Stimulated activated CD4-positive, alpha-beta T cell treated with anti-CD3 and anti-CD28 coated beads, Interleukin-1b, Interleukin-23, amount 100 ng/mL, for 4 hours (primary cell): ENCODE data around the gene KLK13.

Experiments used
- DNase-seq, 2 donors: peaks; one replicate each; pipeline ENCODE4 v3.0.0-alpha.2; 2020; ENCODE audit warnings: low read depth in 2 of 2

KLK13 gene

GRCh38 chr19:51093101-51093500, 28.2 kb upstream of the KLK13 start:
- no peak for DNase-seq

DNA sequence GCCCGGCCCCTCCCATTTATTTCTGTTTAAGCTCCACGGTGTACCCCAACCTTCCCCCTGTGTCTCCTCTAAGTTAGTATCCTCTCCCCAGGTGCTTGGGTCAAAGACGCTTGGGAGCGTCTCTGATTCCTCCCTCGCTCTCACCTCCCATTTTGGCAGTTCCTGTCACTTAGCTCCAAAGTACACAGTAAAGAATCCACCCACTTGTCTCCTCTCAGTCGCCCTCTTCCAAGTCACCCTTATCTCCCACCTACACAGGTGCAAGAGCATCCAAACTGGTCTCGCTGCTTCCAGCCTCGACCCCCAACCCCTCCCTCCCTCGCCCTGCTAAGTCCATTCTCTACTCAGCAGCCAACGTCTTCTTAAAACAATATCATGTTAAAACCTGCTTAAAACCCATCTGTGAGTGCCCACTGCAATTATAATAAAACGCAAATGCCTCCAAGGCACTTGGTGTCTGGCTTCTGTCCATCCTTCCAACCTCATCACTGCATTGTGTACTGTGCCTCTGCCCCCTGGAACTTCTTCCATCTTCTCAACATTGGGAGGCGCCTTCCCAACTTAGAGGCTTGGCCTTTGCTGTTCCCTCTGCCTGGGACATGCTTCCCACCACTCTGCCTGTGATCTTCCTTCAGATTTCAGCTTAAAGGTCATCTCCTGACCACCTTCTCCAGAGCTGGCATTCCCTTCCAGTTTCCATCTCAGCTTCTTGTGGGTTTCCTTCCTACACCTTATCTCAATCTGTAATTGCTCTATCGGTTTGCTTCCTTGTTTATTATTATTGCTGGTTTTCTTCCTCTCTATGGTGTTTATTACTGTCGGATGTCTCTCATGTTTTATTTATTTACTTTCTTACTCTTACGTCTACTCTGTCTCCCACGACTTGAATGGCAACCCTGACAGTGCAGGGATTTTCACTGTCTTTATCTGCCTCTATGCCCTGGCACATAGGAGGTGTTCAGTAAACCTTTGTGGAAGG, 27.3 kb upstream of the KLK13 start:
- no peak for DNase-seq

DNA sequence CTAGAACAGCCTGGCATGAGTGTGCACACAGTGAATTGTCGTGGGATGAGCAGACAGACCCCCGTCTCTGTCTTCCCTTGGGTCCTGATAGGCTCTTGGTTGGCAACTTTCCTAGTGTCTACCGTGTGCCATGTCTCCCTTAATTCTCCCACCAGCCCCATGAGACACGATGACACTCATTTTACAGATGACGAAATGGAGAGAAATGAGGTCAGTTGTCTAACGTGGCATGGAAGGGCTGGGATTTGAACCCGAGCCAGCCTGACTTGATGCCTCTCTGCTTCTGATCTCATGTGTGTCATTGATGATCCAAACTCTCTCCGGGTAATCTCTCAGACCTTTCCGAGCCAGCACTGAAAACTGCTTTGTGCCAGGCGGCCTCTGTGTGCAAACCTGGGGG, 26.2 kb upstream of the KLK13 start:
- DNase-seq: no peak

GRCh38 chr19:51090471-51090870, 25.6 kb upstream of the KLK13 start:
- no peak for DNase-seq

GRCh38 chr19:51089786-51090185, 24.9 kb upstream of the KLK13 start:
- no peak for DNase-seq

DNA sequence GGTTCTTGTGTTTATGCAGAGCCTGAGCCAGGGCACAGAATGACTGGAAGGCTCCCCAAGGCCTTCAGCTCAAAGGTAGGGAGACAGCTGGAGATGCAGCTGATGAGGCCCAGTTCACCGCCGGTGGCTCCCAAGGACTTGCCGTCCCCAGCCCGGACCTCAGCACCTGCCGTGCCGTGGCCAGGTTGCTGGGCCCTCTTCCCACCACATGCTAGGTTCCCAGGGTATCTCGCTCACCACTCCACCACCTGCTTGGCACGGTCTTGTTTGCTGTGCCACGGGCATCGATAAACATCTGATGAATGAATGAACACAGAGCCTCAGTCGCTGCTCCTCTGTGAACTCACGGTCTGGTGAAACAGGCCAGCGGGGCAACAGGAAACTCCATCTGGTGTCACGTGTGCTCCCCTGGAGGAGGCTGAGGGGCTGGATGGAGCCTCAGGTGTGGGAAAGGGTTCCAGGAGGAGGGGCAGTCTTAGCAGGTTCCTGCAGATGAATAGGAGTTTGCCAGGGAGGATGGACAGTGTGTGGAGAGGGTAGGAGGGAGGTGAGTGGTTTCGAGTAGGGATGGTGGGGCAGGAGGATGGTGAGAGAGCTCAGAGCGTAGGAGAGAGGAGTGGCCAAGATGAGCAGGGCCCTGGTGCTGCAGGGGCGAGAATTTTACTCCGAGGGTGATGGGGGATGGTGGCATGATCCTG, 21.4 kb upstream of the KLK13 start:
- DNase-seq: no peak

GRCh38 chr19:51084505-51084904, 19.6 kb upstream of the KLK13 start:
- no peak for DNase-seq

DNA sequence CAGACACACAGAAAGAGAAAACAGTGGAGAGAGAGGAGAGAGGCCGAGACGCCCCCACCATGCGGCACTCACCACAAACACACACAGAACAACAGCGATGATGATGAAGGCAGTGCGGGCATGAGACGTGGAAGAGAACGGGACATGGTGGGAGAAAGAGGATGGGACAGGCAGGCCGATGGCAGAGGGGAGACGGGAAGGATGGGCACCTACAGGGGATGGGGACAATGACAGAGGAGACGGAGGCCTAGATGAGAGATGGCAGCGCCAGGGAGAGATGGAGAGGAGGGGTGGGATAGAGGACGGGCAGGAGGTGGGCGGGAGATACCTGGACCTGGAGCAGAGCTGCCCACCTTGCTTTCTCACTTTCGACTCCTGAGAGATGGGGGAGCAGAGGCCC, 18.9 kb upstream of the KLK13 start:
- DNase-seq: no peak

- no peak for DNase-seq
These were observed 18.3 kb upstream of the KLK13 start for GRCh38 chr19:51083181-51083580.

DNA sequence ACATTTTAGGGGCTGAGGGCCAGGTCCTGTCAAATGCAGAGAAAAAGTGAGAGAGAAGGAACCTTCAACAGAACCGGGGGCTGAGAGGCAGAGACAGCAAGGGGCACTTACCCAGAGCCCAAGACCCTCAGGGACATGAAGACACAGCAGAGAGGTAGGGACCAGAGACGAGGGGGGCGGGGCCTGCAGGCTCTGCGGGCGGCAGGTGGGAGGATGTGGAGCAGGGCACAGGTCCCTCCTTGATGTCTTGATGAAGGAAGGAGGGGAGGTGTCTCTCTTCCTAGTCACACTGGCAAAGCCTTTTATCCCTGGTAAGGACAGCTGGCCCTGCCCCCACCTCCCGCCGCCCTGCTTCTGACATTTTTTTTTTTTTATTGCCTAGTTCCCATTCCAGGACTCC, 17.7 kb upstream of the KLK13 start, which contains the start of gene KLK14:
TSS of gene KLK14 (minus strand) at position 277 of the 400 bp plus-strand sequence. CDS start at position 4, 273 bp downstream.
- no peak for DNase-seq

- no peak for DNase-seq
These were observed 16.6 kb upstream of the KLK13 start for GRCh38 chr19:51081476-51081875.

- no peak for DNase-seq
These were observed 14.7 kb upstream of the KLK13 start for GRCh38 chr19:51079481-51080110.

GRCh38 chr19:51078731-51079130, 13.8 kb upstream of the KLK13 start:
- DNase-seq: no peak

DNA sequence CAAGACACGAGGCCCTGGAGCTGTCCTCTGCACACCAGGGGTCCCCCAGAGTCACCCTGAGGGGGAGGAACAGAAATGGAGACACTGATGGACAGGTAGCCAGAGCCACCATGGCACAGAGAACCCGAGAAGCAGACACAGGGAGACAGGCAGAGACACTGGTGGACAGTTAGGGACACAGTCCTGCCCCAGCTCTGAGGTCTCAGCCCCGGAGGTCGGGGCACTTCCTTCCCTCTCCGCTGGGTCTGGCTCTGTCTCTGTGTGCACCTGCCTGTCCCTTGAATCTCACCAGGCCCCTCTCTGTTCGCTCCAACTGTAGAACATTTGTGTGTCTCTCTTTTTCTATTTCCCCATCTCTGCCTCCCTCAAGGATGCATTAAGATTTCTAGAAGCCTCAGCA, 13.2 kb upstream of the KLK13 start:
- no peak for DNase-seq

GRCh38 chr19:51076631-51077213, 11.8 kb upstream of the KLK13 start:
- DNase-seq: no peak

GRCh38 chr19:51075998-51076397, 11.1 kb upstream of the KLK13 start:
- DNase-seq: no peak

DNA sequence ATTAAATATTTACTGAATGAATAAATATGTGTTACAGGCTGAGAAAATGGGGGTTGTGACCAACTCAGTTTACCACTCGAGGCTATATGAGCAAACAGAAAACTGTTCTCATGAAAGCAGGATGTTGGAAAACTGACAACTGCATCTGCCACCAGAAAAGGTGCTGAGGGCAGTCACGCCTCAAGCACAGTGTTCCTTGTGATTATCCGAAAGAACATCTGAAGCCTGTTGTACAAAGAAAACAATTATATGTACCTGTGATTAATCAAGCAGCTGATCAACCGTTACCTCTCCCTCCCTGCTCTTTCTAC, 6.2 kb upstream of the KLK13 start:
- DNase-seq: no peak

- no peak for DNase-seq
These were observed 5.6 kb upstream of the KLK13 start for GRCh38 chr19:51070334-51071094.

DNA sequence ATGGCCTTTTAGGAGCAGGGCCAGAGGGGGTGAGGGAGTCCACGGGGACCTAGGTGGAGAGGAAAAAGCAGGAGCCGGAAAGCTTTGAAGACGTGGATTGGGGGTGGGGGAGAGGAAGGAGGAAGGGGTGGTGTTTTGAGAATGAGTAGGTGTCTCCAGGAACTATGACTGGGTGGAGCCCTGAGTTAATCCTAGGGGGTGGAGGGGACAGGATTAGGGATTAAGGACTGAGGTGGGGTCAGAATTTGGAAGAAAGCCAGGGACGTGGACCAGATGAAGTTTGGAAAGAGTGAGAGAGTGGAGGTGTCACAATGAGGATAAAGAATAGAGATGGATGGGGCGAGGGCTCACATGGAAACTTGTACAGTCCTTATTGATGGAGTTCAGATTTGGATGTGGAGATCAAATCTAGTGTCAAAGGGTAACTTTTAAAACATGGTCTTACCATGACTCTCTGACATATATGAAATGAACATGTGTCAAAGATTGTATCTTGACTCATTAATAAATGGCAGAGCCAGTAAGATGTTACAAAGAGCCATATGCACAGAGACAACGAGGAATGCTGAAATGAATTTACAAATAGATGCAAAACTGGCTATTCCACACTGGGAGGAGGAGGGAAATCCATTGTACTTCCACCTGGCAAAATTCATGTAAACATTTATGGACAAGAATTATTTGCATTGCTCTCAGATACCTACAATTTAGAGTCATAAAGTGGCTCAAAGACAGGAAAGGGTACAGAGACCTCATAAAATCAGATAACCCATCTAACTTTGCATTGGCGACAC, 1.7 kb upstream of the KLK13 start:
- no peak for DNase-seq

DNA sequence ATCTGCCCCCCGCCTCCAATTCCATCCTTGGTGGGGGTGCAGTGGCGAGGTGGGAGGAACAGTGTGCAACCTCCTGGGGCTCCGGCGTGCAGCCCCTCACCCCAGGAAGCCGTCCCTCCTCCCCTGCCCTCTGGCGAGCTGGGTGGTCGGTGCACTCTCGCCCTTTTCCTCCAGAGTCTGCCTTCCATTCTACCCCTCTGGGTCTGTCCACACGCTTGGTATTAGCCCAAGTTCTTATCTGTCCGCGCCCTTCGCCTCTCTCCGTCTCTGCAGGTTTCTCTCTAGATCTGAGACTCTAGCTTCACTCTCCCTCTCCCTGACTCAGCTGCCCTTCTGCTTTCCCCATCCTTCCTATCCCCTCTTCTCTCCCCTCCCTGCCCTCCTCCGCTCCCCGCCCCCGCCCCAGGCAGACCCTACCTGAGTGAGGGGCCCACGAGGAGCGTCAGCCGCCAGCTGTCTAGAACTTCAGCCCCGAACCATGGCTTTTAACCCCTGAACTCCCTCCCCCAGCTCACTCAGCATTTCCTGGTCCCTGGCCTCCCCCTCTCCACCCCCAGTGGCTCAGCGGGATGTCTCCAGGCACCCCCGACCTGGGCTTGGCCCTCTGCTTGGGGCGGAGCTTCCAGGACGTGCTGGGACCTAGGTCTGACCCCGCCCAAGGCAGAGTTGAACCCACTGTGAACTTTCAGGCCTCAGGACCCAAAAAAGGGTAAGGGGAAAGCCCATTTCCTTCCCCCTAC, 499 bp upstream of the KLK13 start:
- no peak for DNase-seq
